K562 (cell line): ENCODE results near the gene PLCB3. TPM values are rescaled to one million over a fixed set of nuclear protein-coding genes. Genes with fewer than 3 reads are reported as not detected.

ENCODE experiments used
- ARID1B ChIP-seq: fragments of 450-650 bp; IDR thresholded peaks from 2 replicates; pipeline ENCODE4 v1.6.1; 2016; ENCODE audit warnings: antibody characterized with exemption, mild to moderate bottlenecking, inconsistent platforms
- ATF2 ChIP-seq: sonication (generic); formaldehyde crosslinking; IDR thresholded peaks from 2 replicates; pipeline ENCODE4 v1.8.1; 2022; ENCODE audit warnings: missing genetic modification reagents
- FIP1L1 ChIP-seq: fragments of 200-400 bp; formaldehyde crosslinking; IDR thresholded peaks from 2 replicates; pipeline ENCODE4 v1.6.1; 2018; ENCODE audit warnings: mild to moderate bottlenecking, low read depth, low read length; ENCODE audit not compliant: poor library complexity, severe bottlenecking
- HDAC2 ChIP-seq: fragments of 450-650 bp; IDR thresholded peaks from 2 replicates; pipeline ENCODE4 v1.6.1; 2016; ENCODE audit warnings: mild to moderate bottlenecking
- LEF1 ChIP-seq: fragments of 450-650 bp; IDR thresholded peaks from 2 replicates; pipeline ENCODE4 v1.6.1; 2016; ENCODE audit warnings: mild to moderate bottlenecking
- MEF2D ChIP-seq: conservative IDR thresholded peaks from 2 replicates; pipeline ENCODE4 v1.6.1; 2016; ENCODE audit warnings: low read depth, missing genetic modification characterization, missing compliant biosample characterization
- MLLT1 ChIP-seq, 2 experiments: fragments of 450-650 bp; IDR thresholded peaks; 2 replicates each; pipeline ENCODE4 v1.6.1; 2016
- MYC ChIP-seq, 2 experiments: fragments of 250-450 bp in 1 of 2; sonication (Bioruptor Pico) in 1 of 2; IDR thresholded peaks; 2 replicates each; pipeline versions ENCODE4 v1.5.1 to v1.6.1; 2012 to 2021; ENCODE audit warnings: low read depth in 2 of 2, borderline replicate concordance in 1 of 2, improper control_type of control experiment in 1 of 2, low read length in 1 of 2, mild to moderate bottlenecking in 1 of 2, moderate library complexity in 1 of 2
- NR2F6 ChIP-seq: fragments of 450-650 bp; formaldehyde crosslinking; IDR thresholded peaks from 2 replicates; pipeline ENCODE4 v1.4.0; 2020; ENCODE audit warnings: mild to moderate bottlenecking
- PCBP2 ChIP-seq: fragments of 200-400 bp; formaldehyde crosslinking; IDR thresholded peaks from 2 replicates; pipeline ENCODE4 v1.6.1; 2018; ENCODE audit warnings: low read length, low read depth, mild to moderate bottlenecking, moderate library complexity; ENCODE audit not compliant: poor library complexity, severe bottlenecking
- POLR2AphosphoS5 ChIP-seq: IDR thresholded peaks from 2 replicates; pipeline ENCODE4 v1.6.1; 2011; ENCODE audit warnings: mild to moderate bottlenecking, low read depth, low read length, moderate library complexity; ENCODE audit not compliant: control insufficient read depth, insufficient read depth
- PREB ChIP-seq: sonication (generic); formaldehyde crosslinking; IDR thresholded peaks from 2 replicates; pipeline ENCODE4 v1.8.1; 2023; ENCODE audit warnings: mild to moderate bottlenecking, missing genetic modification reagents
- SMAD1 ChIP-seq: fragments of 150-350 bp; IDR thresholded peaks from 2 replicates; pipeline ENCODE4 v1.6.1; 2014; ENCODE audit warnings: low read length, low read depth; ENCODE audit not compliant: partially characterized antibody
- SRF ChIP-seq, 2 experiments: fragments of 250-450, 450-650 bp in 1 of 2; sonication (Bioruptor Pico) in 1 of 2; sonication (generic) in 1 of 2; formaldehyde crosslinking; IDR thresholded peaks; 2 replicates each; pipeline versions ENCODE4 v1.5.0 to v1.5.1; 2020 to 2022; ENCODE audit warnings: mild to moderate bottlenecking in 1 of 2, missing genetic modification reagents in 1 of 2
- STAT5A ChIP-seq: IDR thresholded peaks from 2 replicates; pipeline ENCODE4 v1.6.1; 2012; ENCODE audit warnings: low read length, inconsistent platforms, borderline replicate concordance
- ZEB2 ChIP-seq: fragments of 450-650 bp; IDR thresholded peaks from 2 replicates; pipeline ENCODE4 v1.6.1; 2016
- ZNF561 ChIP-seq: fragments of 450-650 bp; formaldehyde crosslinking; conservative IDR thresholded peaks from 2 replicates; pipeline ENCODE4 v1.4.0; 2020; ENCODE audit warnings: mild to moderate bottlenecking, moderate library complexity
- ZNF655 ChIP-seq: fragments of 250-450 bp; sonication (Bioruptor Pico); IDR thresholded peaks from 2 replicates; pipeline ENCODE4 v1.5.0; 2021
- ZNF740 ChIP-seq, 3 experiments: fragments of 200-800 bp in 1 of 3; sonication (Bioruptor generic) in 1 of 3; sonication (generic) in 1 of 3; formaldehyde crosslinking in 1 of 3; IDR thresholded peaks; 2 replicates each; pipeline versions ENCODE4 v1.6.1 to v1.8.0; 2016 to 2022; ENCODE audit warnings: mild to moderate bottlenecking in 2 of 3, missing compliant biosample characterization in 2 of 3, missing genetic modification characterization in 2 of 3, missing genetic modification reagents in 1 of 3
- polyA plus RNA-seq, 8 experiments: library from polyadenylated mRNA; depleted of rRNA in 4 of 8; stranded (reverse) in 5 of 8; unstranded in 3 of 8; fragments of >200 nt; fragmentation: Nextera tagmentation in 2 of 8; fragmentation: Illumina TruSeq in 1 of 8; extraction: Ambion mirVana in 2 of 8; extraction: Trizol in 1 of 8; gene quantifications; 2 replicates each; pipeline versions ENCODE4 v1.2.1 to v1.2.3, GENCODE V29; 2011 to 2014; ENCODE audit warnings: inconsistent platforms in 1 of 8, missing spikeins in 1 of 8
- total RNA-seq, 7 experiments: library from RNA; depleted of rRNA in 6 of 7; stranded (reverse); fragments of >200 nt in 6 of 7; fragmentation: Illumina TruSeq in 2 of 7; extraction: Trizol in 2 of 7; gene quantifications; 2 replicates each; pipeline versions ENCODE4 v1.2.1 to v1.2.3, GENCODE V29; 2011 to 2021; ENCODE audit warnings: low replicate concordance in 1 of 7

Gene PLCB3
- total and polyA plus RNA-seq, 9 of the 15 experiments (the other 6 are each of a cell fraction or from before 2014, with no cell fraction given) = 0.31 to 44.8 (median 14.6) TPM

- 0 out of 2 replicates have a peak, but pooled peaks have one; percentile 7 for TF ChIP-seq ZNF740 (CRISPR knock-in tag; IDR thresholded peaks at IDR 0.05)
- TF ChIP-seq ZNF740 (tag; IDR thresholded peaks at IDR 0.05) = no peak
- TF ChIP-seq POLR2AphosphoS5 = 0 out of 2 replicates have a peak, but pooled peaks have one; percentile 25
- TF ChIP-seq FIP1L1 = no peak
- TF ChIP-seq PREB = no peak
- TF ChIP-seq SRF (CRISPR knock-in tag; IDR thresholded peaks at IDR 0.05) = 0 out of 4 replicates have a peak, but pooled peaks of 1 of the 2 experiments have one; percentile 17
- TF ChIP-seq MYC (IDR thresholded peaks at IDR 0.05; ENCODE audit: low read depth, low read length) = peak; percentile 22; the same call in 1 of the 2 replicates
- no peak for TF ChIP-seq MYC (CRISPR knock-in tag; IDR thresholded peaks at IDR 0.05; ENCODE audit: borderline replicate concordance, low read depth)
- peak; percentile 22 for TF ChIP-seq SMAD1
- TF ChIP-seq ARID1B = 0 out of 2 replicates have a peak, but pooled peaks have one; percentile 30
- TF ChIP-seq LEF1 = no peak
- no peak for TF ChIP-seq STAT5A
- TF ChIP-seq ZEB2 = no peak
- TF ChIP-seq ZNF561 (CRISPR knock-in tag) = no peak
- TF ChIP-seq ZNF655 = no peak
- no peak for TF ChIP-seq MEF2D (tag)
- TF ChIP-seq HDAC2 = 0 out of 2 replicates have a peak, but pooled peaks have one; percentile 40
- no peak for TF ChIP-seq PCBP2
- TF ChIP-seq MLLT1 (IDR thresholded peaks at IDR 0.05) = 0 out of 4 replicates have a peak, but pooled peaks of 1 of the 2 experiments have one; percentile 51
- 0 out of 2 replicates have a peak, but pooled peaks have one; percentile 2 for TF ChIP-seq NR2F6 (CRISPR knock-in tag)
- no peak for TF ChIP-seq ATF2 (CRISPR knock-in tag)
Observed at GRCh38 chr11:64252003-64252872, 908 bp downstream of the PLCB3 start (continued).
